G401 (cell line): ENCODE measurements around the gene CNRIP1. TPM values are rescaled to one million over a fixed set of nuclear protein-coding genes. Genes with fewer than 3 reads are reported as not detected.
A peak's percentile ranks its signal among the peaks of the same experiment; 100 is the strongest.

Source experiments
- DNase-seq: peaks from one replicate; pipeline ENCODE4 v3.0.0-alpha.2; 2015; ENCODE audit warnings: low spot score
- in situ Hi-C: cut with HindIII; loops from 2 replicates; pipeline ENCODE4 v1.10.0; 2016; ENCODE audit warnings: low sequenced_read_pairs, mixed read lengths
- total RNA-seq: library from RNA; depleted of rRNA; stranded (reverse); fragments of >200 nt; shearing (Covaris generic); gene quantifications from 2 replicates; pipeline ENCODE4 v1.2.3, GENCODE V29; 2014

CNRIP1 gene
- total RNA-seq, 1 experiment from 2014 or later = 8.4 TPM

GRCh38 chr2:68263632-68264031, 56.1 kb downstream of the CNRIP1 start:
- no peak for DNase-seq
- in situ Hi-C loops = no loop called here

GRCh38 chr2:68258851-68259250, 60.9 kb downstream of the CNRIP1 start:
- DNase-seq = no peak
- in situ Hi-C loops = no loop called here

DNA sequence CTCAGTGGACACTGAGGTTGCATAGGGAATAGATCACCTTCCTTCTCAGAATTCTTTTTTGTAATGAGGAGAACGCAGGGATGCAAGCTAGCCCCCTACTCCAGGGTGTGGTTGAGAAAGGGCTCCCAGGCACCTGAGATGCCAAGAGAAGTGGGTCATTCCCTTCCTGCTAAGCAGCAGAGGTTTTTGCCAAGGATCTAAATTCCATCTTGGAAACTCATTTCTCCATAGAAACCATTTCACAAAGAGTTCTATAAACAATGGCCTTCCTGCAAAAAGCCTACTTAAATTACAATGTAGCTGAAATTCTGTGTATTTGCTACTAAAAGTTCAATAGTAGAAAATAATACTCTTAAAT, 63.7 kb downstream of the CNRIP1 start:
- in situ Hi-C loops = no loop called here

DNA sequence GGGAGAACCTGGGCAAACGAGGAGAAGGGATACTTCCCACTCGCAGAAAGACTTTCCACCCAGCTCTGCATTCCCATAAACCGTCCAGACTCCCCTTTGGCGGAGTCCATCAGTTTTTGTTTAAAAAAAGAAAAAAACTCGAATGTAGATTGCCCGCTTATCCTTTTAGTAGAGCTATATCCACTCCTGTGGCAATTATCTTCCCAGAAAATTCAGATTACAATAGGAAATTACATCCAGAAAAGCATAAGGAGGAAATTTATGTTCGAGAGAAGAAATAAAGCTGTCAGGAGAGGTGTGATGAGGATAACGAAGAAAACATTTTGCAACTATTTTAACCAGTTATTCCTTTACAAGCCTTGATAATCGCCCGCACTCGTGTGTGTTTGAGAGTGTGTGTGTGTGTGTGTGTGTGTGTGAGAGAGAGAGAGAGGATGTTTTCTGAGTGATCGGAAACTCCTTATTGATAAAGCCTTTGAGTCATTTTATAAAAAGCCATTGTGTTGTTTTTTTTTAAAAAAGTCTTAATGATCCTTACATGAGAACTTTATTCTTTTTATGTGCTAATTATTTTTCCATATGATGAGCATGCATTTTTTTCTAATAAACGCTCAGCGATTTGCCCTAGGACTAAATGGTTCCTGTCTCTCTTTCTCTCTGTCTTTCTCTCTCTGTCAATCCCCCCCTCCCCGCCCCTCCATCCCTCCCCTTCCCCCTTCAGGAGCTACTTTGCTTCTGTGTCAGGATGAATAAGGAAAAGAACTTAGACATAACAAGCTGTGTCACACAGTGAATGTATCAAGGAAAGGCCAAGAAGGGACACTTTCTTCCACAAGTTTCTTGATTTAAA, 66.3 kb downstream of the CNRIP1 start:
- in situ Hi-C loops = no loop called here
- no peak for DNase-seq

More for the DNA sequence above, 63.7 kb downstream of the CNRIP1 start:
- no peak for DNase-seq

DNA sequence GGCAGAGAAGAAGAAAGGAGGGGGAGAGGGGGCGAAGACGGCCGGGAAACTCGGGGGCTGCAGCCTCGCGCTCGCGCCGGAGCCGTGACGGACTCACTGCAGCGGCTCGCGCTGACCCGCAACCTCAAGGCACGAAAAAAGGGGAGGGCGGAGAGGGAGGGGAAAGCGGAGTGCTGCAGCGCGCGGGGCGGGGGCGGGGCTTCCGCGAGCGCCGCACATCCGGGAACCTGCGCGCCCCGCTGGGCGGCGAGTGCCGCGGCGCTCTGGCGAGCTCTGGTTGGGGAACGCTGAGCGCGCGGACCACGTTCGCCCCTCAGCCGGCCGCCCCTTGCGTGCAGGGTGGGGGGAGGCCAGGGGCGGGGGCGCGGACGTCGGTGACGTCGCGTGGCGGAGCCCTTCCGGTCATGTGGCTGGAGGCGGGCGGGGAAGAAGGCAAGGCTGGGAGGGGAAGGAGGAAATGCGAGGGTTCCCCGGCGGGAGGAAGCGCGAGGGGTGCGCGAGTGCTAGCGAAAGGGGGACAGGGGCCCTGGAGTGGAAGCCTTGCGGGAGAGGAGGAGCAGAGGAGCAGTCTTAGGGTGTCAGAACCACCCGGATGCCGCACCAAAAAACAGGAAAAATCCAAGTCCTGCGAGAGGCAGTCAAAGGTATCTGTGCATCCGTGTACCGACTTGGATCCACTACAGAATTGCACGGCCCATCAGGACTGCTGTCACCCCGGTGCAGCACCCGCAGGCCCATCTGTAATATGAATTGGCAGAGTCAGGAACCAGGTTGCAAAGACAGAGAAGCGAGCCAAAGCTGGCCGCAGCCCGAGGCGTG, 67.1 kb downstream of the CNRIP1 start, which contains the start of gene PPP3R1:
TSS of gene PPP3R1 (minus strand) at position 133 of the 819 bp plus-strand sequence. CDS start 405 bp downstream, outside the sequence.
- in situ Hi-C loops = no loop called here

DNA sequence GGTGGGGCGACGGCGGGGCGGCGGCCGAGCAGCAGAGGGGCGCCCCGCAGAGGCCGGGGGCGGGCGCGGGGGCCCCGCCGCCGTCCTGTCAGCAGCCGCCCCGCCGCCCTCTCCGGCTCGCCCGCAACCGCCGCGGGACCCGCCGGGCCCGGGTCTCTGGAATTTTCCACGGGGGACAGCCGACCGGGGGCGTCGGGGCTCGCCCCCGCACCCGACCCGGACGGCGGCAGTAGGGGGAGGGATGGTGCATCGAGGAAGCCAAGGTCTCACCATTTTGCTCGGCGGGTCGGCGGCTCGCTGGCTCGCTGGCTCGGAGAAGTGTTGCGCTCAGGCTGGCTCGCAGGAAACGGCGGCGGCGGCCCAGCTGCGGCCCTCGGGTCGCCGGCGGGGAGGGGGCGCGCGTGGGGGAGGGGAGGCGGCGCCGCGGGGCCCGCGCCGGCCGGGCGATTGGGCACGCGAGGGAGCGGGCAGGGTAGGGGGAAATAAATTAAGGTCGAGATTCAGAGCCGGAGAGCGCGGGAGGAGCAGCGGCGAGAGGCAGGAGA, 67.8 kb downstream of the CNRIP1 start:
- DNase-seq = no peak
- in situ Hi-C loops = no loop called here

More for the DNA sequence above, 67.1 kb downstream of the CNRIP1 start, which contains the start of gene PPP3R1:
- DNase-seq = peak; percentile 96

- DNase-seq = peak; percentile 85
Observed at GRCh38 chr2:68251187-68251854, 68.4 kb downstream of the CNRIP1 start.

DNA sequence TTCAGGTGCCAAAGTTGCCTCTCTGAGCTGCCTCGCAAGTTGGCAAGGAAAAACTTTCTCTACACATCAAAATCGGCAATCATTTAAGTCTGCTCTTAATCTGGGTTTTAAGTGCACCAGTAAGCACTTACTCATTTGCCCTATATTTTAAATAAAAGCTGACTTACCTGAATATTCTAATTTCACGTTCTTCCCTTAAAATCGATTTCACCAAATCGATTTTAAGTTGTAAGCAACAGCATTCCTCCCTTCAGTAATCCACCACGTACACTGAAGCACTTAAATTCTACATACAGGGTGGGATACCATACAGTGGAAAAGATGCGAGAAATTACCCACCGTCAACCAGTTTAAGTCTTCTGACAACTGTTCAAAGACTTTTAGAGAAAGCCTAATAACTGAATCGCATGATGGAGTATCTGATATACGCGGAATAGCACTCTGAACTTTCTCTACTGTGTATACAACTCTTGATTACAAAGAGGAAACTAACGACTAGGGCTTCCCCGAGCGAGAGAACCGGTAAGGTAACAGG, 69.0 kb downstream of the CNRIP1 start:
- in situ Hi-C loops = no loop called here
- DNase-seq = no peak

More at GRCh38 chr2:68251187-68251854, 68.4 kb downstream of the CNRIP1 start:
- in situ Hi-C loops = no loop called here

- no peak for DNase-seq
- in situ Hi-C loops = no loop called here
Observed at GRCh38 chr2:68250196-68250595, 69.6 kb downstream of the CNRIP1 start.

DNA sequence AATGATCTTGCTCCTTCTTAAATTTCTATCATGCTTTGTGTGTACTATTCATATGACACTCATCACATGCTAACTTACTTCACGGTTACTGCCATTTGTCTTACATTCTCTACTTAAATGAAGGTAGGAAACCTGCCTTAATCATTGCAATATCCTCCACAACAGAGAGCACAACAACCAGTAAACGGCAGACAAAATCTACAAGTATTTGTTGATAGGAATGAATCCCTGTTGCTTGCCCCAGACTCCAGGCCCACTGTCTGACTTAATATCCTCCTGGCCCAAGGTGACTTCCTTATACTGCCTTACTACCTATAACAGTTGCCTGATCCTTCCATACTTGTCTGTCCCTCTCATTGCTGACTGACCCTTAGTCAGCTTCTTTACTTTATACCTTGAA, 70.9 kb downstream of the CNRIP1 start:
- in situ Hi-C loops = no loop called here
- no peak for DNase-seq

DNA sequence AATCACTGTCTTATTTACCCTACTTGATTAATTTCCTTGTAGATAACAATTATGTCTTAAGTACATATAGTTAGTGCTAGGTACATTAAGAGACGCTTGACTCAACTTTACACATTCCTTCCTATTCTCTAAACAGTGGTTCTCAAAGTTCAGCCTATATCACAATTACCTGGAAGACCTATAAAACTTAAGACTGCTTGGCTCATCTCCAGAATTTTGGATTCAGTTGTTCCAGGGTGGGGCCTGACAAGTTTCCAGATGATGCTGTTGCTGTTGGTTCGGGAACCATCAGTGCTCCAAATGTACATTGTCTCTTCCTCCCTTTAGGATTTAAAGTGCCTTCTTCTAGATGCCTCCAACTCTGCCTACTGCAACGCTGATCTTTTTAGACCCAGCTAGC, 71.4 kb downstream of the CNRIP1 start:
- no peak for DNase-seq
- in situ Hi-C loops = no loop called here

GRCh38 chr2:68246396-68246795, 73.4 kb downstream of the CNRIP1 start:
- no peak for DNase-seq
- in situ Hi-C loops = no loop called here

GRCh38 chr2:68245672-68246071, 74.1 kb downstream of the CNRIP1 start:
- DNase-seq = no peak
- in situ Hi-C loops = no loop called here

- in situ Hi-C loops = no loop called here
Observed at GRCh38 chr2:68245066-68245465, 74.7 kb downstream of the CNRIP1 start.

GRCh38 chr2:68244456-68244855, 75.3 kb downstream of the CNRIP1 start:
- no peak for DNase-seq
- in situ Hi-C loops = no loop called here

More at GRCh38 chr2:68245066-68245465, 74.7 kb downstream of the CNRIP1 start:
- no peak for DNase-seq
